BJ (cell line): ENCODE measurements around the gene FATE1. TPM values are rescaled to one million over a fixed set of nuclear protein-coding genes. Genes with fewer than 3 reads are reported as not detected.

ENCODE experiments used
- CTCF ChIA-PET: fragments of 350-600 bp; formaldehyde crosslinking; extraction: SDS; loops from one replicate; lab custom pipeline; 2021; ENCODE audit warnings: antibody characterized with exemption, inconsistent platforms; lab: Yijun Ruan, JAX
- POLR2A ChIA-PET: fragments of 300-600 bp; sonication (Branson Sonifier 250); formaldehyde crosslinking; extraction: SDS; loops from one replicate; lab custom pipeline; 2021; ENCODE audit warnings: antibody characterized with exemption; lab: Charles Lee
- DNase-seq: peaks from one replicate; pipeline ENCODE4 v3.0.0-alpha.2; 2011; ENCODE audit warnings: low read depth
- H3K27me3 ChIP-seq: 2 replicates; pipeline ENCODE4 v1.6.0; 2011; ENCODE audit warnings: low read length; ENCODE audit not compliant: control insufficient read depth, insufficient read depth
- H3K36me3 ChIP-seq: 2 replicates; pipeline ENCODE4 v1.5.1; 2011; ENCODE audit warnings: low read length; ENCODE audit not compliant: control insufficient read depth, insufficient read depth
- H3K4me3 ChIP-seq: 2 replicates; pipeline ENCODE4 v1.5.1; 2011; ENCODE audit warnings: low read depth, mild to moderate bottlenecking, control low read depth, low read length
- CTCF ChIP-seq: IDR thresholded peaks from 2 replicates; pipeline ENCODE4 v1.5.1; 2011; ENCODE audit warnings: low read depth, mild to moderate bottlenecking, control low read depth, inconsistent platforms, low read length, moderate library complexity; ENCODE audit not compliant: insufficient read depth
- polyA plus RNA-seq: library from polyadenylated mRNA; depleted of rRNA; stranded (reverse); fragments of >200 nt; gene quantifications from 2 replicates; pipeline ENCODE4 v1.2.3, GENCODE V29; 2011

Gene FATE1
- polyA plus RNA-seq, 1 experiment, result not detected

DNA sequence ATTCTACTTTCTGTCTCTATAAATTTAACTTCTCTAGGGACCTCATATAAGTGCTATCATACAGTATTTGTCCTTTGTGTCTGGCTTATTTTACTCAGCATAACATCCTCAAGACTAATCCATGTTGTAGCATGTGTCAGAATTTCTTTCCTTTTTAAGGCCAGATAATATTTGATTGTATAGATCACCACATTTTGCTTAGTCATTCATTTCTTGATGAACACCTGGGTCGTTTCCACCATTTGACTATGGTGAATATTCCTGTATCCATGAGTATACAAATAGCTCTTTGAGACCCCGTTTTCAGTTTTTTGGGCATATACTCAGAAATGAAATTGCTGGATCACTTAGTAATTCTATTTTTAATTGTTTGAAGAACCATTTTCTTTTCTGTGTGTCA lies 30.7 kb downstream of the FATE1 start:
- Histone ChIP-seq H3K4me3 (no peak overlapping the region), H3K27me3 (no peaks in the 10 kb centered on the region; the same call in 1 of the 2 replicates), H3K36me3 (no peaks in the 10 kb centered on the region)
- TF ChIP-seq CTCF, result no peak
- ChIA-PET CTCF (interaction anchor here (1.5 to 10.4 kb wide), 3 partner anchors 24 to 889 kb away, joined by 4 to 140 read pairs (median 82); no protein-coding TSS in a partner anchor), POLR2A (no interaction called here)
- no peak for DNase-seq

DNA sequence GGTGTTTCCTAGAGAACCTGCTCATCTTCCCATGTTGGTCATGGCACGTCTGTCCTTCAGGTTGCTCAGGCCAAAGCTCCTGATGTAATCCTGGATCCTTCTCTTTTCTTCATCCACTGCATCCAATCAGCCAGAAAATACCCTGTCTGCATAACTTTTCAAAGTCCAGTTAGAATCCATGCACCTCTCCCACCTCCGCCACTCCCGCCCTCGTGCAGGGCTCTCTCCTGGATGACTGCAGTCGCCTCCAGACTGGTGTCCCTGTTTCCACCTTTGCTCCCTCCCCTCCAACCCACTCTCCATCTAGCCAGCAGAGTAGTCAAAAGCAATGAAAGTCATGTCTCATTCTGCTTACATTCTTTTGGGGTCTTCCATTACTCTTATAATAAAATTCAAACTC lies 34.7 kb downstream of the FATE1 start:
- Histone ChIP-seq H3K36me3 (no peaks in the 10 kb centered on the region), H3K27me3 (no peaks in the 10 kb centered on the region; the same call in 1 of the 2 replicates), H3K4me3 (no peak overlapping the region)
- CTCF ChIA-PET, result interaction anchor here (0.6 to 10.4 kb wide), 16 partner anchors 13 to 1071 kb away, joined by 3 to 140 read pairs (median 4); no protein-coding TSS in a partner anchor
- POLR2A ChIA-PET, result no interaction called here
- no peak for TF ChIP-seq CTCF
- no peak for DNase-seq

GRCh38 chrX:151752847-151753246 lies 37.0 kb downstream of the FATE1 start:
- no peak for TF ChIP-seq CTCF
- no peak for DNase-seq
- ChIA-PET CTCF (interaction anchor here (0.8 to 10.4 kb wide), 20 partner anchors 12 to 1068 kb away, joined by 3 to 140 read pairs (median 5); partner anchors contain the start of gene GABRQ), POLR2A (interaction anchor here (0.8 kb wide), 1 partner anchor 220 kb away, joined by 3 read pairs; no protein-coding TSS in a partner anchor)
- no peaks in the 10 kb centered on the region for H3K36me3 ChIP-seq
- H3K27me3 ChIP-seq, result no peaks in the 10 kb centered on the region; the same call in 1 of the 2 replicates
- no peak overlapping the region for H3K4me3 ChIP-seq

DNA sequence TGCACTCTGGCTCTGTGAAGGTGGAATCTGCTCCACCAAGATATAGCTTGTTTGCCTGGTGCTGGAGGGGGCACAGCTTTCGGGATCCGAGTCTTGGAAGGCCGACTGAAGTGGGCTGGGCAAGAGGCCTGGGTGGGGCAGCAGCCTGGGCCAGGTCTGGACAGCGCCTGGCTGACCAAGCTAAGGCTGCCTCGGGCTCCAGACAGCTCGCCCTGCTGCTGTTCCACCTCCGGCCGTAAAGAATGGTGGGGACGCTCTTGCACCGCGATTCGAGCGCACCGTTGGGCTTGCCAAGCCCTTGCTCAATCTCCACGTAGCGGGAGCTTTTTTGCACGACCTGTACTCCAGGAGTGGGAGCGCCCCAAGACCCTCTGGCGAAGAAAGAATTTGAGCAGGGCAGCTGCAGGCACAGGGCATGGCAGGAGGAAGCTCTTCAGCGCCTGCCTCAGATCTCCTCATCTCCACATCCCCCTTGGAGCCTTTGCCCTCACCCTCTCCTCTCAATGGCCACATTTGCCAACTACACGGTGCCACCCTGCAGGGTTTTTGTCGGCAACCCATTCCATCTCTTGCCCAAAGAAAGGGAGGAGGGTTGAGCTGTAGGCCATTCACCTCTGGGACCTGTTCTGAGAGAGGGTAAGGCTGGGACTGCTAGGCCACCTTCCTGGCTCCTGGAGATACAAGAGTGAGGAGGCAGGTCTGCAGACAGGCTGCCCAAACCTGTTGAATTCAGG lies 37.6 kb downstream of the FATE1 start:
- Histone ChIP-seq H3K4me3 (no peak overlapping the region), H3K36me3 (no peaks in the 10 kb centered on the region), H3K27me3 (no peaks in the 10 kb centered on the region; the same call in 1 of the 2 replicates)
- no peak for DNase-seq
- POLR2A ChIA-PET, result interaction anchor here (0.8 kb wide), 1 partner anchor 219 kb away, joined by 3 read pairs; no protein-coding TSS in a partner anchor
- CTCF ChIA-PET, result interaction anchor here (0.6 to 10.4 kb wide), 24 partner anchors 11 to 1067 kb away, joined by 3 to 140 read pairs (median 4); partner anchors contain the start of gene GABRQ
- peak; percentile 88 for TF ChIP-seq CTCF

GRCh38 chrX:151754047-151754429 lies 38.2 kb downstream of the FATE1 start:
- no peak for TF ChIP-seq CTCF
- Histone ChIP-seq H3K36me3 (no peaks in the 10 kb centered on the region), H3K27me3 (no peaks in the 10 kb centered on the region; the same call in 1 of the 2 replicates), H3K4me3 (no peak overlapping the region)
- CTCF ChIA-PET, result interaction anchor here (0.6 to 10.4 kb wide), 20 partner anchors 13 to 1067 kb away, joined by 3 to 140 read pairs (median 5); no protein-coding TSS in a partner anchor
- POLR2A ChIA-PET, result no interaction called here
- DNase-seq, result peak; percentile 51
